GM10248 (cell line): ENCODE results near the gene STX7.

Experiments
- CTCF ChIA-PET: fragments of 300-600 bp; sonication (Branson Sonifier 250); formaldehyde crosslinking; extraction: SDS; loops from one replicate; lab custom pipeline; 2021; ENCODE audit warnings: antibody characterized with exemption; lab: Yijun Ruan, JAX
- POLR2A ChIA-PET: fragments of 350-650 bp; sonication (Branson Sonifier 250); formaldehyde crosslinking; extraction: SDS; loops from one replicate; lab custom pipeline; 2020; ENCODE audit warnings: antibody characterized with exemption; lab: Yijun Ruan, JAX
- DNase-seq: peaks from one replicate; pipeline ENCODE4 v3.0.0; 2012; ENCODE audit errors: extremely low spot score
- TF ChIP-seq, protein P1 (sequence below): IDR thresholded peaks from 2 replicates; pipeline ENCODE4 v1.5.1; 2012; ENCODE audit warnings: mild to moderate bottlenecking, low read depth; ENCODE audit errors: extremely low read depth, missing control alignments, control extremely low read depth

Gene STX7

DNA sequence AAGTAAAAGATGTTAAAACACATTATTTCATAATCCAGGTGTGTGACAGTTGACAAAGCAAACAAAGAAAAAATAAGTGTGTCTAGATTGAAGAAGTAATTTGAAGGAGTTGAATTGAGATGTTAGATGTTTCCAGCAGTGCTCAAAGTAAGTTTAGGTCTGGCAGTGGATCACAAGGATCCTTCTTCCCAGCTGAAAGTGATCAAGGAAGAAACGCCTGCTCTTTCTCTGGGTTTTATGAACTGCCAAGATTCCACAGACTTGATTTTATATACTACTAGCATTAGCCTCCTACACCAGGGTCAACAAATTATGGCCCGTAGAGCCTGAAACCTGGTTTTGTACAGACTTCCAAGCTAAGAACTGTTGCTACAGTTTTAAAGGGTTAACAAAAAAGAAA is 30.3 kb downstream of the STX7 start:
- ChIA-PET CTCF (interaction anchor here (1.3 to 13.0 kb wide), 7 partner anchors 12 to 207 kb away, joined by 3 to 285 read pairs (median 40); no protein-coding TSS in a partner anchor), POLR2A (no interaction called here)
- TF ChIP-seq, protein P1, sequence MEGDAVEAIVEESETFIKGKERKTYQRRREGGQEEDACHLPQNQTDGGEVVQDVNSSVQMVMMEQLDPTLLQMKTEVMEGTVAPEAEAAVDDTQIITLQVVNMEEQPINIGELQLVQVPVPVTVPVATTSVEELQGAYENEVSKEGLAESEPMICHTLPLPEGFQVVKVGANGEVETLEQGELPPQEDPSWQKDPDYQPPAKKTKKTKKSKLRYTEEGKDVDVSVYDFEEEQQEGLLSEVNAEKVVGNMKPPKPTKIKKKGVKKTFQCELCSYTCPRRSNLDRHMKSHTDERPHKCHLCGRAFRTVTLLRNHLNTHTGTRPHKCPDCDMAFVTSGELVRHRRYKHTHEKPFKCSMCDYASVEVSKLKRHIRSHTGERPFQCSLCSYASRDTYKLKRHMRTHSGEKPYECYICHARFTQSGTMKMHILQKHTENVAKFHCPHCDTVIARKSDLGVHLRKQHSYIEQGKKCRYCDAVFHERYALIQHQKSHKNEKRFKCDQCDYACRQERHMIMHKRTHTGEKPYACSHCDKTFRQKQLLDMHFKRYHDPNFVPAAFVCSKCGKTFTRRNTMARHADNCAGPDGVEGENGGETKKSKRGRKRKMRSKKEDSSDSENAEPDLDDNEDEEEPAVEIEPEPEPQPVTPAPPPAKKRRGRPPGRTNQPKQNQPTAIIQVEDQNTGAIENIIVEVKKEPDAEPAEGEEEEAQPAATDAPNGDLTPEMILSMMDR: no peak
- DNase-seq: no peak

GRCh38 chr6:132481189-132481588 is 31.7 kb downstream of the STX7 start:
- TF ChIP-seq, protein P1: no peak
- ChIA-PET POLR2A (no interaction called here), CTCF (interaction anchor here (0.8 to 13.0 kb wide), 6 partner anchors 11 to 200 kb away, joined by 3 to 285 read pairs (median 53); no protein-coding TSS in a partner anchor)
- no peak for DNase-seq

DNA sequence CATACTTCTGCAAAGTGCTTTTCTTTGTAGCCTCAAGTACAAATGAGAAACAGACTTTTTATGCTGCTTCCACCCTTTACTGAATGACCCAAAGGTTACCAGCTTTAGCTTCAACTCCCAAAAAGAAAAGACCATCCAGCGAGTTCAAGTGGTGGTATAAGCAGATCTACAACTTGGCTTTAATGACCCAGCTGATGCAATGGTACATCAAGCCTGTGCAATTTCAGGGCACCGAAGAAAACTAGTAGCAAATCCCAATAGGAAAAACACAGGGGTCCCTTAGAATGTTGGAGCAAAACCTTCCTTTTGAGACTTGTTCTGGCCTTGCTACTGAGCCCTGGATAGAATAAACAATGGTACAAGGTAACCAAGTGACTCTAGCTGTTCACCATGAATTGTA is 33.8 kb downstream of the STX7 start:
- POLR2A ChIA-PET: no interaction called here
- CTCF ChIA-PET: interaction anchor here (0.8 to 13.0 kb wide), 2 partner anchors 179 to 198 kb away, joined by 3 to 285 read pairs; no protein-coding TSS in a partner anchor
- TF ChIP-seq, protein P1: no peak

GRCh38 chr6:132478674-132479073 is 34.2 kb downstream of the STX7 start:
- DNase-seq: no peak
- ChIA-PET POLR2A (no interaction called here), CTCF (interaction anchor here (0.8 to 13.0 kb wide), 2 partner anchors 178 to 198 kb away, joined by 3 to 285 read pairs; no protein-coding TSS in a partner anchor)
- TF ChIP-seq, protein P1: no peak

More for the DNA sequence above, 33.8 kb downstream of the STX7 start:
- no peak for DNase-seq

- CTCF ChIA-PET: interaction anchor here (13.0 kb wide), 1 partner anchor 197 kb away, joined by 285 read pairs; no protein-coding TSS in a partner anchor
- TF ChIP-seq, protein P1: no peak
- no peak for DNase-seq
- POLR2A ChIA-PET: no interaction called here
Observed at GRCh38 chr6:132478266-132478665, 34.6 kb downstream of the STX7 start.

- TF ChIP-seq, protein P1: no peak
- CTCF ChIA-PET: interaction anchor here (0.9 to 1.7 kb wide), 4 partner anchors 11 to 197 kb away, joined by 3 to 8 read pairs (median 3); no protein-coding TSS in a partner anchor
- POLR2A ChIA-PET: no interaction called here
- no peak for DNase-seq
Observed at GRCh38 chr6:132476688-132477087, 36.2 kb downstream of the STX7 start.

DNA sequence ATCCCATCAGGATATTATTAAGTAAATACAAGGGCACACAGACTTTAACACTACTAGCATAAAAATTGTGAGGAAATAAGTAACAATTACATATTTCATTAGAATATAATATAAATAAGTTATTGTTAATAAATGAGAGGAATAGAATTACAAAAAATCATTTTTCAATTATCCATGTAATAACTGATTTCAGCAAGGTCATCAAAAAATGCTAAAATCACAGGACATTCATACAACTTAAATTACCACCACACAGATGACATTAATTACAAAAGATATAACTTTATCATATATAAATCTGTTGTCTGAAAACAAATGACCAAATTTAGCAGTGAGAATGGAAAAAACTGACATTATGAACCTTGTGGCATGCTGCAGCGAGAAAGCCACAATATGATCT is 37.0 kb downstream of the STX7 start:
- ChIA-PET POLR2A (no interaction called here), CTCF (interaction anchor here (1.7 kb wide), 1 partner anchor 196 kb away, joined by 11 read pairs; no protein-coding TSS in a partner anchor)
- TF ChIP-seq, protein P1: no peak
- no peak for DNase-seq
